ENCODE data around the gene MYO19.
A peak's percentile ranks its signal among the peaks of the same experiment; 100 is the strongest.

The MYO19 gene, protein sequence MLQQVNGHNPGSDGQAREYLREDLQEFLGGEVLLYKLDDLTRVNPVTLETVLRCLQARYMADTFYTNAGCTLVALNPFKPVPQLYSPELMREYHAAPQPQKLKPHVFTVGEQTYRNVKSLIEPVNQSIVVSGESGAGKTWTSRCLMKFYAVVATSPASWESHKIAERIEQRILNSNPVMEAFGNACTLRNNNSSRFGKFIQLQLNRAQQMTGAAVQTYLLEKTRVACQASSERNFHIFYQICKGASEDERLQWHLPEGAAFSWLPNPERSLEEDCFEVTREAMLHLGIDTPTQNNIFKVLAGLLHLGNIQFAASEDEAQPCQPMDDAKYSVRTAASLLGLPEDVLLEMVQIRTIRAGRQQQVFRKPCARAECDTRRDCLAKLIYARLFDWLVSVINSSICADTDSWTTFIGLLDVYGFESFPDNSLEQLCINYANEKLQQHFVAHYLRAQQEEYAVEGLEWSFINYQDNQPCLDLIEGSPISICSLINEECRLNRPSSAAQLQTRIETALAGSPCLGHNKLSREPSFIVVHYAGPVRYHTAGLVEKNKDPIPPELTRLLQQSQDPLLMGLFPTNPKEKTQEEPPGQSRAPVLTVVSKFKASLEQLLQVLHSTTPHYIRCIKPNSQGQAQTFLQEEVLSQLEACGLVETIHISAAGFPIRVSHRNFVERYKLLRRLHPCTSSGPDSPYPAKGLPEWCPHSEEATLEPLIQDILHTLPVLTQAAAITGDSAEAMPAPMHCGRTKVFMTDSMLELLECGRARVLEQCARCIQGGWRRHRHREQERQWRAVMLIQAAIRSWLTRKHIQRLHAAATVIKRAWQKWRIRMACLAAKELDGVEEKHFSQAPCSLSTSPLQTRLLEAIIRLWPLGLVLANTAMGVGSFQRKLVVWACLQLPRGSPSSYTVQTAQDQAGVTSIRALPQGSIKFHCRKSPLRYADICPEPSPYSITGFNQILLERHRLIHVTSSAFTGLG

DNA sequence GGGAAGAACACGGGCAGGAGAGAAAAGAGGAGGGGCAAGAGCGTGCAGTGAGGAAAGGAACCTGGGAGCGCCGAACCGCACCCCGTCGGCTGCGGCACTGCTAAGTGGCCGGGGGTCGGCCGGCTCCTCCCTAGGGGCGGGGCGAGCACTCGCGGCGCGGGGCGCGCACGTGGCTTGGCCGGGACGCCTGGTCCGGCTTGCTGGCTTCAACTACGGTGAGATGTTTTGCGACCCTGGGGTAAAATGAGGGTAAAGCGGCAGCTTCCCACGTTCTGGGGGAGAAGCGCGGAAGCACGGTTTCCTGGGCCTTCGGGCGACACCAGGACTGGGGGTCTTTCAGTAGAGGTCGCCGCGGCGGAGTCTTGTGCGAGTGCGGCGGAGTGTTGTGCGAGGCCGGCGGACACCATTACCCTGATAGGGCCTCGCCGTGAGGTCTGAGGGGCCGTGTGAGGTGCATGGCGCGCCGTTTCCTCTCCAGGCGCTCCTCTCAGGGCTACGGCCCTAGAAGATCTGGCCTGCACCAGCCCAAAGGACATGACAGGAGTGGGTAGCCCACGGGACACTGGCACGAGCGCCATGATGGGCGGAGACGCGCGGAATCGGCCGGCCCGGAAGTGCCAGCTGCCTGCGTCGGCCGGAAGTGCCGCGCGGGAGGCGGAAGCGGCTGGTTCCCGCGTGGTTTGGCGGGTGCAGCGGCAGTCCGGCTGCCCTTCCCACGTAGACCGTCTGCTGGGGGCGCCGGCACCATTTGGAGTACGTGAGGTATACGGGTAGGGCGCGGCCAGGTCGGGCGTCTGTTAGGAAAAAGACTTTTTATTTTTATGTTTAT lies at the start of gene MYO19, which contains the start of gene PIGW:
Gene MYO19 (minus strand): TSS at position 29 of the 829 bp plus-strand sequence. CDS start 2,330 bp downstream, outside the sequence.
Gene PIGW (plus strand): TSS at position 148 of the 829 bp plus-strand sequence. CDS start 2,115 bp downstream, outside the sequence.
- DNase-seq (ENCODE audit: low read depth), result peak; percentile 92

DNA sequence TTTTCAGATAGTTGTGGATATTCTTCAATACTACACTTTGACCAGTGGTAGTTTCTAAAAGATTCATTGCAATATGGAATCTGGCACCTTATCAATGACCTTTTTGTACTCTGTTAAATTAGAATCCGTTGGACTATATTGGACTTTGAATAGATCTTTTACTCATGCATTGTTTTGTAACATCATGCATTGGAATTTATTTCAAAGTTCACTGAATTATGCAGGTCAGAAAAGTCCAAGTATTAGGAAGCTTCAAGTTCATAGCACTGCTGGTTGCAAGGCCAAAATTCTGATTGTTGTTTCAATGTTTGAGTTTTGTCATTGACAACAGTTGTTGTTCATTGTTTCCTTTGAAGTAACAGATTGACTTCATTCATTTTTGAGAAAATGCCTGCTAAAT lies 49.1 kb upstream of the MYO19 start:
- DNase-seq (ENCODE audit: low read depth), result no peak

DNA sequence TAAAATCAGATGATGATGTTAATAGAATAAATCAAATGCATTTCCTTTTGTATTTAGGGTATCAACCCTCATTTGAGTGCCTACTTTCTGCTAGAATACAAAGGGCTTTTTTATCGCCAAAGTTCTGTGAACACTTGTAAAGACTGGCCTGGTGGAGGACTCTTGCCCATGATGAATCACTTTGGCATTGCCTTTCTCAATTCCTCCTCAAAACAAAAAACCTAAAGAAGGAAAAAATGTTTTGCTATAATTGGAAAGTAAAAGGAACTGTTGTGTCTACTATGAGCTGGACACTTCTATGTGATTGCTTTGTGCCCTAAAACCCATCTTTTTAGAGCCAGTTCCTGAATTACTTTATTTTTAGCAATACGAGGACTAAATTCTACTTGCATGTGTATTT lies 44.0 kb upstream of the MYO19 start:
- peak; percentile 50 for DNase-seq (ENCODE audit: low read depth)

DNA sequence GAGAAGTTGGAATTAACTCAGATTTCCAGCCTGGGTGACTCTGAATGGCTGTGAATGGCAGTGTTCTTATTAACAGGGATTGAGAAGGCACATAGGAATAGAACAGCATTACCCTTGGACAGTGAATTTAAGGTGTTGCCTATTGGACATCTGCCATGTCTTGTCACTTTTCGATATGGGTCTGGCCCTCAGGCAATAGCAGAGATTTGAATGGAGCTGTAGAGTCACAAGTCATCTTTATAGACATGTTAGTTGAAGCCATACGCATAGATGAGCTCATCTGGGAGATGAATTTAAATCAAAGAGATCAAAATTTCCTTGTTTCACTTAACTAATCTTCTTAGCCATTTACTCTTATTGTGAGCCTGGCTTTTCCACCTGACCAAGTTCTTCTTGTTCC lies 42.1 kb upstream of the MYO19 start:
- no peak for DNase-seq (ENCODE audit: low read depth)

DNA sequence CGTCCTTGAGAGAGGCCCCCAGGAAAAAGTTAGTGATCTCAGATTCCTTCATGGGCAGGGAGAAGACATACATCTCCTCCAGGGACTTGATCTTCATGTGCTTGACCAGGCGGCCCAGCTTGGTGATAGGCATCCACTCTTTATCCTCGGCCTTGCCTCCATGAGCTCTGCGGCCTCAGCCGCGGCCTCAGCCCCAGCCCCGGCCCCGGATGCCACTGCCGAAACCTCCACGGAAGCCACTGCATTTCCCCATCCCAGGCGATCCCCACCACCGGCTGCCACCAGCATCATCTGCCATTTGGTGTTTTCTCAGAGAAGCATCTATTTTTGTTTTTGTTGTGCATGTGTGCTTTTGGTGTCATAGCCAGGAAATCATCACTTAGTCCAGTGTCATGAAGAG lies 40.4 kb upstream of the MYO19 start:
- no peak for DNase-seq (ENCODE audit: low read depth)

DNA sequence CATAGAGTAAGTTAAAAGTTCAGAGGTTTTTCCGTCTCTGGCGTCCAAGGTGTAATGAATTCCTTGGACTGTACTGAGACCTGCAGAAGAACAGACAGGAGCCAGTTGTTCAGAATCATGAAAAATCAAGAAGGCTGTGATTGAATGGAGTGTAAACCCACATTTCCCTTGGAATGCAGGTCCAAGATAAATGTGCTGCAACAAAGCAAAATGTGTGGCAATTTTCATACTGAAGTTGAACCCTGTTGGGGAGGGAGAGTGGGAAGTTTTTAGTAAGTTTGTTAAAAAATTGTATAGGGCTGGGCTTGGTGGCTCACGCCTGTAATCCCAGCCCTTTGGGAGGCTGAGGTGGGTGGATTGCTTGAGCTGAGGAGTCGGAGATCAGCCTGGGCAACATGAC lies 31.4 kb upstream of the MYO19 start:
- peak; percentile 27 for DNase-seq (ENCODE audit: low read depth)

DNA sequence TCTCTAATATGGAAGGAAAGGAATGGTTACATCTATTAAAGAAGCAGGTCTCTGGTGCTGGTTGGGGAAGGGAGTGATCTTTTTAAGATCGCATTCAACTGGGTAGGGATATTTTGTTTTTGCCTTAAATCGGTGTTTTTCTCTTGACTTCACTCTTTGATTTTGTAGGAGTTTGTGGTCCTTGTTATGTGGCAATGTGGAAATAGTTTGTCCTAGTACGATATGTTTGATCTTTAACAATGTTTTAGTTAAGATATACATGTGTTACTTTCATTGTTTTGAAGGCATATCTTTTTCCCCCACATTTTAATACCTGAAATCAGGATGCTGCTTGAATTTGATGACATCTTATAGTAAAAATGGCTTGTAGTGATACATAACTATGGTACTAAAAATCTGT lies 18.8 kb upstream of the MYO19 start:
- DNase-seq (ENCODE audit: low read depth), result no peak

DNA sequence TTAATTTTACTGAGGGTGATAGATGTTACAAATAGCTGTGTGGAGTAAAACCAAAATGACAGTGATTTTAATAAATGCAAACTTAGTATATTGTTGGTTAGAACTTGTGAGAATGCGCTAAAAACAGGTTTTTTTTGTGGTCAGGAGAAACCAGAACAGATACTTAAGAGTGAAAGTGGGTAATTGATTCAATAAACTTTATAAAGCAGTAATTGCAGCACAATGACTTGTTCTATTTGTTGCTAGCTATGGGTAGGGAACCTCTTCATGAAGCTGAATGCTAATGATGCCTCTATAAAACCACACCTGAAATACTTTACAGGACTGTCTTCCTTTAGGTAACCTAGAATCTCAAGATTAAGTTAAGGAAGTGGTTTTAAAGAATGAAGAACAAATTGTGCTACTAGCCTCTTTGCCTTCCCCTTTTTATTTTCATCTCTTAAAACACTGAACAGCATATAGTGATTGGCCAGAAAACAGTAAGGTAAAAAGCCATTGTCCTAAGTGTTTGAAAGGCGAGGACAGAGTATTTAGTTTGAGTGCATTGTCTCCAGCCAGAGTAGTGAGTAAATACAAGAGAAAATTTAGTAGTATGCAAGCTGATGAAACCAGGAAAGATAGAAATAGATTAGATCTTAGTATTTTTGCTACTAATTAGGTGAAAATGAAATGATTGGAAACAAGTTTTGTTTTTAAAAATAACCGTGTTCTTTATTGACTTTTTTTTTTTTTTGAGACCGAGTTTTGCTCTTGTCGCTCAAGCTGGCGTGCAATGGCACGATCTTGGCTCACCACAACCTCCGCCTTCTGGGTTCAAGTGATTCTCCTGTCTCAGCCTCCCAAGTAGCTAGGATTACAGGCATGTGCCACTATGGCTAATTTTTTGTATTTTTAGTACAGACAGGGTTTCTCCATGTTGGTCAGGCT lies 16.1 kb upstream of the MYO19 start:
- no peak for DNase-seq (ENCODE audit: low read depth)

DNA sequence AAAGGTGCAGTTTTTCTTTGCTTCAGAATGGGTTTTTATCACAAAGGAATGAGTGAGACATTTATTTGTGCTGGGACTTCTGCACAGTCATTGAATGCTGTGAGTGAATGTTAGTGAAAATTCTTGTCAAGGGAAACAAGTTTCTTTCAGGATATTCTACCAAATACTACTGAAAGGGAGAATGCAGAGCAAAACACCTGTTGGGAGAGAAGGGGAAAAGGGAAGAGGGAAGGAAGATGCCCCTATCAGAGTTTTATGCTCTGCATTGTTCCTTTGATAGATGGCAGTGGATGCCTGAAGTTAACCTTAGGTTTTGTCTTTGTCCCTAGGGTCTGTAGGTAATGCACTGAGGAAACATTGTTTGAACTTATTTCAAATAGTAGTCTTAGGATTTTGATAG lies 13.1 kb upstream of the MYO19 start:
- no peak for DNase-seq (ENCODE audit: low read depth)

DNA sequence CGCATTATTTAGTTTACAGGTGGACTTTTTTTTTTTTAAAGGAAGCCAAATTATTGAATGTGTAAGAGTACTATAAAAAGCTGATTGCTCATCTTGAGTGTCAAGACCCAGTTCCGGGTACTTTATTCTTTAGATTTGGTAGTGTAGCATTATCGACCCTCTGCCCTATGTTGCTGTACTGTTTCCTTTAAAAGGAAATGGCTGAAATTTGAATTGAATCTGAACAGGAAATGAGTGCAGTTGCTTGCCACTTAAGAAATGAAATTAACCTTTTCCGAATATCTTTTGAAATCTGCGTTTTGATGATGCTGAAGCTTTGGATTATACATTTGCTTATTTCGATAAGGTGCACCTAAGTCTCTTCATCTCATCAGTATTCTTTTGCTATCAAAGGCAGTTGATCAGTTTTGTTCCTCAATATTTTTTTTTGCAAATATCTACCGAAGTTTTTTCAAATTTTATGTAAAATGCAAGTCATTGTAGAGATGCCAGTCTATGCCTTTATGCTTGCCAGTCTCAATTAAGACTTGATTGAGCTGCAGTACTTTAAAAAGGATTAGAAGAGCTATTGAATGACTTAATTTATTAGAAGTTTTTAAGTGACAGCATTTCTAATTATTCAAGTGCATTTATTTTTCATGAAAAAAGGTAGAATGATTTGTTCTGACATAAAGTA lies 11.9 kb upstream of the MYO19 start:
- peak; percentile 10 for DNase-seq (ENCODE audit: low read depth)

DNA sequence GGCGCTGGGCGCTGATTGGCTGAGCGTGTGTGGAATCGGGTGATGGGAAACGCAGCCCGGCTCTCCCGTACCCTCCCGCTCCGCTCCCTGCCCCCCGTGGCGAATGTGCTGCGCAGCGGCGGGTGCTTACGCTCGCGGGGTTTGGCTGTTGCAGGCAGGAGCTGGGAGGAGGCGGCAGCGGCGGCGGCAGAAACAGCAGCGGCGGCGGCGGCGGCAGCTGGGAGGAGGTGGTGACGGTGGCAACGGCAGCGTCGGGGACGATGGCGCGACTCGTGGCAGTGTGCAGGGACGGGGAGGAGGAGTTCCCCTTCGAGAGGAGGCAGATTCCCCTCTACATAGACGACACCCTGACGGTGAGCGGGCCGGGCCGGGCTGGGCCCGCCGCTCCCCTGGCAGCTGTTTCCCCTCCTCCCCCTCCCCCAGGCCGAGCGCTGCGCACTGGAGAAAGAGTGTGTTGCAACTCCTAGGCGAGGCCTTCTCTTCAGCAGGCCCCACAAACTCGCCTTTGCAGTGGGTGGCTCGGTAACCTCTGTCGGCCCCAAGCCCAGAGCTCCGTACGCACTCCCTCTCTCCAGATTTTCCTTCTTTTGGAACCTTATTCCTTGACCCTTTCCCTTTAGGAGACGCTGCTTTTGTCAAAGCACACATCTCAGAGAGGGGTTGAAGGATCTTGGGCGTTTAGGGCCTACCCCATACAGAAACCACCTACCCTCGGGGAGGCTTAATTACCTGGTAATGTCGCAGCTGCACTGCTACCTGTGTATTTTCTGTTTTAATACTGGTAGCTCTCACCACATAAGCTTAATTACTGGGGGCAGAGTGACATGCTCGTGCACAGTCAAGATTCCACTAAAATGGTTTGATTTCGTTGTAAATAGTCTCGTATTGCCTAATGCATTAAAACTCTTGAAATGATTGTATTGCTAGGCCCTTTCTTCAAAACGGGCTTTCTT lies 11.1 kb upstream of the MYO19 start:
- DNase-seq (ENCODE audit: low read depth), result peak; percentile 98

DNA sequence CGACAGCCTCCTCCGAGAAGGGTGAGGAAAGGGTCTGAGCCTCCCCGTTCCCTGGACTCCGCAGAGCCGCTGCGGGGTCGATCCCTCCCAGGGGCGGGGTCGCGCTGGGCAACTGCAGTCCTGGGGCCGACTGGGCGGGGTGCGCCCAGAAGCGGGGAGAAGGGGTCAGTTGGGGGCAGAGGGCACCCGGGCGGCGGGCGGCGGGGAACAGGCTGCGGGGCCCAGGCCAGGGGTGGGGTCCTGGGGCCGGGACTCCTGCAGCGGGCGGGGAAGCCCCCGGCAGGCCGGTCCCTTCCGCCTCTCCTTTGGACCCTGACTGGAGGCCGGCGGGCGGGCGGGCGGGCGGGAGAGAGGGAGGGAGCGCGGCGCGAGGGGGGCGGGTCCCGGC lies 10.4 kb upstream of the MYO19 start:
- no peak for DNase-seq (ENCODE audit: low read depth)

DNA sequence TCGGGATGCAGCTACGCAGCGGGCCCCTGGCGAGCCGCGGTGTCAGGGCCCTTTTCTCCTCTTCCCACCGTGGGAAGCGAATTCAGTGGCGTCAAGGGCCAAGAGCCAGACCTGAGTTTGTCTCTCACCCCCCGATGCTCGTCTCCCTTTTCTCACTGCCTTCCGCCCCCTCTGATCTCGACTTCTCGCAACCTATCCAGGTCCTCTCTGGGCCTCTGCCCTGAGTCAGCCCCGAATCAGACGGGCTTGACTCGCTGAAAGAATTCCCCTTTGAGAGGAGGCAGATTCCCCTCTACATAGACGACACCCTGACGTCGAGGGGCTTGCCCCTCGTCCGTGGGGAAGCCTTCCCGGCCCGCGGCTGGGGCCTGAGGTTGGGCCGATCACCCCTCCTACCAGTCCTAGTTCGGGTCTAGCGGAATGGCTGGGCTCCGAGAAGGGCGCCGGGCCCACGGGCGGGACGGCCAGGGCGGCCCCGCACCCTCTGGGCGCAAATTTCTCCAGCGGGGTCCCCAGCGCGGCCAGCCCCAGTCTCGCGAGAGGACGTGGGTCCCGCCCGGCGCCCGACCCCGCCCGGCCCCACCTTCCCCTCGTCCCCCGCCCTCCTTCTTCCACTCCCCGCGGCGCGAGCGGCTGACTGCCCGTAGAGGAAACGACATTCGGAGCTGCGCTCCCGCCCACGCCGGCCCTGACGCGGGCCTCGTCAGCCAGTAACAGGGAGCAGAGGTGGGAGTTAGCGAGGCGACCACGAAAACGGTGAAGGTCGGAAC lies 9.8 kb upstream of the MYO19 start, which contains the start of gene GGNBP2:
Gene GGNBP2 (plus strand): TSS at position 613 of the 770 bp plus-strand sequence. CDS start 806 bp downstream, outside the sequence.
- DNase-seq (ENCODE audit: low read depth), result peak; percentile 96

DNA sequence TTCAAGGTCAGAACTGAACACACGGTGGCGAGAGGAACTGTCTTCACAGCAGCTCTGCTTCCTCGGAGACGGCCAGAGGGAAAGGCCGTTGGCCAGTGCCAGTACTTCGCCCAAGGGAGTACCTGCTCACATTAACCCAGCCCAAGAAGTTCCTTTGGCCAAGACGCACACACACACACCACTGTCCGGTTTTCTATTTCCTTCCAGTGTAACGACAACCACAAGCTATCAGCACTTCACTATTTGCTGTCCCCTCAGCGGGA lies 9.3 kb upstream of the MYO19 start:
- peak; percentile 67 for DNase-seq (ENCODE audit: low read depth)

DNA sequence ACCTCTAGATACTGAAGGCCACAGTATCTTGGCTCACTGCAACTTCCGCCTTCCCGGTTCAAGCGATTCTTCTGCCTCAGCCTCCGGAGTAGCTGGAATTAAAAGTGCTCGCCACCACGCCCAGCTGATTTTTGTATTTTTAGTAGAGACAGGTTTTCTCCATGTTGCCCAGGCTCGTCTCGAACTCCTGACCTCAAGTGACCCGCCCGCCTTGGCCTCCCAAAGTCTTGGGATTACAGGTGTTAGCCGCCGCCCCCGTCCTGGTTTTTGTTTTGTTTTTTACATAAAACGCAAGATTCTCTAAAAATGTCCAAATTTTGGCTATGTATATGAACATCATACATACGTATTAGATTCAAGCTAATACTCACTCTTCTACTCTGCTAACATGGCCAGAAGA lies 8.1 kb upstream of the MYO19 start:
- DNase-seq (ENCODE audit: low read depth), result no peak

DNA sequence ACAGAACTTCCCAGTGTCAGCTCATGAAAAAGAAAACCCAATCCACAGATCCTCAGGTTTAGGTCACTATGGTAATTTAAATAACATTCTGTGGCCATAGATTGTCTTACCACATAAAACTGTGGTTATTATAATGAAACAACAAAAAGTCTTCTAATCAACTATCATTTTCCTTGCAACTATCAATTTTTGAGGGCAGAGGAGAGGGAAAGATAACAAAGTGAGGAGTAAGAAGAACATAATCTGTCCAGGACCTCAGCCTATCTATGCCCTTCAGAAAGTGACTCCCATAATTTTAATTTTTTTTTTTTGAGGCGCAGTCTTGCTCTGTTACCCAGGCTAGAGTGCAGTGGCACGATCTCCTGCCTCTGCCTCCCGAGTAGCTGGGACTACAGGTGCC lies 6.0 kb upstream of the MYO19 start:
- no peak for DNase-seq (ENCODE audit: low read depth)

DNA sequence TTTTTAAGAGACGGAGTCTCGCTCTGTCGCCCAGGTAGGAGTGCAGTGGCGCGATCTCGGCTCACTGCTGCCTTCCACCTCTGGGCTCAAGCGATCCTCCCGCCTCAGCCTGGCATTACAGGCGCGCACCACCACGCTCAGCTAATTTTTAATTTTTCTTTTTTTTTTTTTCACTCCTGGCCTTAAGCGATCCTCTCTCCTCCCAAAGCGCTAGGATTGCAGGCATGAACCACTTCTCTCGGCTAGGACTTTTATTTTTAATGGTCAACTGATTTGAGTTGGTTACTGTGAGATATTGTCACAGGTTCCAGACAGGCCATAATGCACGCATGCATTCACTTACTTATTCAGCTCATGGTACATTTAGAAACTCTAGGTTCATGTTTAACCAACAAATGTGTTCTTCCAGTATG lies 1.0 kb upstream of the MYO19 start:
- no peak for DNase-seq (ENCODE audit: low read depth)

All from iris pigment epithelial cell (primary cell).